Measurements from ENCODE around the gene CCL5.

CCL5 gene

DNA sequence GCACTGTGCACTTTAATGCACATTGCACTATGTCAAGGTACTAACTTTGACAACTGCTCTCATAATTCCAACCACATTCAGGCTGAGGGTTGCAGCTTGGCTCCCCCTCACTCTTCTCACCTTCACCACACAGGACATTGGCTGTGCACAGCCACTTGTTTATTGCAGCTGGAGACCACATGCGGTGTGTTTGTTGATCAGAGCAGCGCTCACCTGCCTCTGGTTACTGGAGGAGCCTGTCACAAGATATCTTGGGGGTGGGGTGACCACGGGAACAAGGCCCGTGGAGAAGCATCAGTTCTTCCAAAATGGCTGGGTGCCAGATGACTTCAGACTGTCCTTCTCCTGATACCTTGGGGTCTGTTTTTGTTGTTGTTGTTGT, 10.6 kb upstream of the CCL5 start:
- Histone ChIP-seq H3K4me3 (no peak overlapping the region), H3K27ac (no peak overlapping the region)
- TF ChIP-seq, protein P1, sequence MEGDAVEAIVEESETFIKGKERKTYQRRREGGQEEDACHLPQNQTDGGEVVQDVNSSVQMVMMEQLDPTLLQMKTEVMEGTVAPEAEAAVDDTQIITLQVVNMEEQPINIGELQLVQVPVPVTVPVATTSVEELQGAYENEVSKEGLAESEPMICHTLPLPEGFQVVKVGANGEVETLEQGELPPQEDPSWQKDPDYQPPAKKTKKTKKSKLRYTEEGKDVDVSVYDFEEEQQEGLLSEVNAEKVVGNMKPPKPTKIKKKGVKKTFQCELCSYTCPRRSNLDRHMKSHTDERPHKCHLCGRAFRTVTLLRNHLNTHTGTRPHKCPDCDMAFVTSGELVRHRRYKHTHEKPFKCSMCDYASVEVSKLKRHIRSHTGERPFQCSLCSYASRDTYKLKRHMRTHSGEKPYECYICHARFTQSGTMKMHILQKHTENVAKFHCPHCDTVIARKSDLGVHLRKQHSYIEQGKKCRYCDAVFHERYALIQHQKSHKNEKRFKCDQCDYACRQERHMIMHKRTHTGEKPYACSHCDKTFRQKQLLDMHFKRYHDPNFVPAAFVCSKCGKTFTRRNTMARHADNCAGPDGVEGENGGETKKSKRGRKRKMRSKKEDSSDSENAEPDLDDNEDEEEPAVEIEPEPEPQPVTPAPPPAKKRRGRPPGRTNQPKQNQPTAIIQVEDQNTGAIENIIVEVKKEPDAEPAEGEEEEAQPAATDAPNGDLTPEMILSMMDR (IDR thresholded peaks at IDR 0.05) = no peak
- no peak for DNase-seq (ENCODE audit: low spot score)

DNA sequence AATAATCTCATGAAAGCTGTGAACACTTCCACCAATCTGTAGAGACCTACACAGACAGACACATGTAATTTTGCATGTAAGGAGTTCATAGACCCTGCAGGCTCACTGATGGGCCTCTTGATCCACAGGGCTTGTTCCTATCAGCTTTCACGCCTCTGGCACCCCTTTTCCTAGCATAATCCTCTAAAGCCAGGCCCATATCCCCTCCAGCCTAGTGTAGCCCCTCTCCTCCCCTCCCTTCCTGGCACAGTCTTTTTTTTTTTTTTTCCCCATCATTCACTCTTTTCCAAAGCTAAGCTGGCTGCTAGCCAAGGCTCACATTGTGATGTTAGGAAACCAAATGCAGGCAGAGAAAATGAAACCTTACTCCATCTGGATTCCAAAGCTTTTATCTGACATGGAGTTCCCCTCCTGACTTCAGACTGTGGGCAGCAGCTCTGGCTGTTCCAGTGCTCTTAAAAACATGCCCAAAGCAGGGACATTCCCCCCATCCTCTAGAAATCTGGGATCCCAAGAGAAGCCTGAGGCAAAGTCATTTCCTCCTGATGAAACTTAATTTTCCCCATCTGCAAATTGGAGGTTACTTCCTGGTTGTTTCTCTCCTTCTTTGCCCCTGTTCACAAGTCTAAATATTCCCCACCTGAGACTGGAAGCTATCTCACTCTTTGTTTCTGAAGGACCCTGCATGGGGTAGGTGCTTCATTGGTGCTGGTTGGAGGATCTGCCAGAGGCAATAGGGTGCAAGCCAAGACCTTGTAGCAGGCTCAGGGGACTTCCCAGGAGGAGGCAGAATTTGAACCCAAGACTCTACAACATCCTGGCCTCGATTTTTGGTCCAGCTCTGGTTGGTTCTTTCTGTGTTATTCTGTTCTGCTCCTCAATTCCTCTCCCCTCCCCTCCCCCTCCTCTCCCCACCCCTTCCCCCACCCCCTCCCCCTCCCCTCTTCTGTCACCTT, 9.9 kb upstream of the CCL5 start:
- H3K27ac ChIP-seq = no peak overlapping the region

DNA sequence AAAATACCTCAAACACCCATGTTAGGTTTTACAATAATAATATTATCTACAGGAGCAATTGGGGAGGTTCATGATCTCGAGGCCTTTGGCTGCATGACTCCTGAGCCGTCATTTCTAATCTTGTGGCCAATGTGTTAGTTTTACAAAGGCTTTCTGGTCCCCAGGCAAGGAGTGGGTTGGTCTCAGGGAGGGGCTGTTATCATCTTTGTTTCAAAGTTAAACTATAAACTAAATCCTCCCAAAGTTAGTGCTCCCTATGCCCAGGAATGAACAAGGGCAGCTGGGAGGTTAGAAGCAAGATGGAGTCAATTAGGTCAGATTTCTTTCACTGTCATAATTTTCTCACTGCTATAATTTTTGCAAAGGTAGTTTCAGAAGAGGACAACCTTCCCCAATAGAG, 9.1 kb upstream of the CCL5 start:
- no peak for DNase-seq (ENCODE audit: low spot score)
- Histone ChIP-seq H3K4me3 (no peak overlapping the region), H3K27ac (no peak overlapping the region)
- TF ChIP-seq, protein P1 (IDR thresholded peaks at IDR 0.05) = no peak

More for the DNA sequence above, 9.9 kb upstream of the CCL5 start:
- TF ChIP-seq, protein P1 (IDR thresholded peaks at IDR 0.05) = no peak
- DNase-seq (ENCODE audit: low spot score) = no peak
- no peak overlapping the region for H3K4me3 ChIP-seq

DNA sequence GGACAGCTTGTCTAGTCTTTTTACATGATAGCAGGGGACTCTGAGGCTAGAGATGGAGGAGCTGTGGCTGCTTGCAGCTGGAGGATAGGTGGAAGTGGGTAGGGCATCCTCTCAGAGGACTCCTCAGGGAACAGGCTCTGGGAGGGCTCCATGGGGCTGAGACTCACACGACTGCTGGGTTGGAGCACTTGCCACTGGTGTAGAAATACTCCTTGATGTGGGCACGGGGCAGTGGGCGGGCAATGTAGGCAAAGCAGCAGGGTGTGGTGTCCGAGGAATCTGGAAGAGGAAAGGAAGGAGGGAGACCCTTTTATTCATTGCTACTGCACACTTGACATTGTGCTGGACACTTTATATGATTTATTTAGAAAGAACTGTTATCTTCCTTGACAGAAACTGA, 1.8 kb downstream of the CCL5 start:
- Histone ChIP-seq H3K27ac (no peak overlapping the region), H3K4me3 (no peak overlapping the region)
- TF ChIP-seq, protein P1 (IDR thresholded peaks at IDR 0.05) = no peak
- no peak for DNase-seq (ENCODE audit: low spot score)

DNA sequence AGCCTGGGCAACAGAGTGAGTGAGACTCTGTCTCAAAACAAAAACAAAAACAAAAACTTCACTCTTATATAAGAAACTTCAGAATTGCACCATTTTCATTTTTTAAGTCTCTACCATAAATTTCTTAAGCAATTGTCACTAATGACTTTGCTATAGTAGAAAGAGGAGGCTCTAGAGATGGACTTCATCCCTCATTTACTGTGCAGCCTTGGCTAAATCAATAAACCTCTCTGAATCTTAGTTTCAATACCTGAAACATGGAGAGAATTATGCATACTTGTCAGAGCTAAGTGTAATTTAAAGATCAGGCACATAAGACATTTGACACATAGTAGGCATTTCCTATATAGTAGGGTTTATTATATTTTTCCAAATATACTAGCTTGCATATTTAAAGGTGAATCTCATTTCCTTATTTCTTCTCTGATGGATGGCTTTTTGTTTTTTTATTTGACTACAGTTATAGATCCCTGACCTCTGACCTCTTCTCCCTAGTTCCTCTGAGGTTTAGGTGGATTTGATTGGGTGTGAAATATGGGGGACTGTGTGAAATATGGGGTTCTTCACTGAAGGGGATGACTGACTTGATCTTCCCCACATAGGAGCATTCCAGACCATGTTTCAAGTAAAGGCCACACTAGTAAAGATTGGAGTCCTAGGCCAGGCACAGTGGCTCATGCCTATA, 2.7 kb downstream of the CCL5 start:
- Histone ChIP-seq H3K27ac (no peak overlapping the region), H3K4me3 (no peak overlapping the region)
- TF ChIP-seq, protein P1 (IDR thresholded peaks at IDR 0.05) = no peak
- no peak for DNase-seq (ENCODE audit: low spot score)

DNA sequence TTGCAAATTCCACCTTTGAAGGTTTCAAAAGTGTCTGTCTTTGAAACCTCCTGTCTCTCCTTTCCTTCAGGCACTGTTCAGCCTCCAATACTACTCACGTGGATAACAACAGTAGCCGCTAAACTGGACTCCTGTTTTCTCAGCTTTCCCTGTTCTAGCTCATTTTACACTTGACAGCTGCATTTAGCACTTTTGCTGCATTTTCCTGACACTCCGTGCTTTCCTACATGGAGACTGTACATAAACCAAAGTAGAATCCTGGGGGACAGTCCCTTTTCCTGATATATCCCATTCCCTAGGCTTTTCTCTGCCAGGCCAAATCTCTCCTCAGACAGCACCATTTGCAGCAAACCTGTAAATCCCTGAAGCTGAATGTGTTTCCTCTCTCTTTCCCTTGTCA, 3.6 kb downstream of the CCL5 start:
- Histone ChIP-seq H3K4me3 (no peak overlapping the region), H3K27ac (no peak overlapping the region)
- TF ChIP-seq, protein P1 (IDR thresholded peaks at IDR 0.05) = no peak
- no peak for DNase-seq (ENCODE audit: low spot score)
